HepG2 (cell line): ENCODE measurements around the gene SHPK. TPM values are rescaled to one million over a fixed set of nuclear protein-coding genes. Genes with fewer than 3 reads are reported as not detected.
A peak's percentile ranks its signal among the peaks of the same experiment; 100 is the strongest.

Experiments
- ATRX ChIP-seq: sonication (generic); formaldehyde crosslinking; IDR thresholded peaks from 2 replicates; pipeline ENCODE4 v1.4.0; 2020; ENCODE audit warnings: missing genetic modification reagents, borderline replicate concordance
- E2F2 ChIP-seq: sonication (generic); formaldehyde crosslinking; IDR thresholded peaks from 2 replicates; pipeline ENCODE4 v1.4.0; 2020; ENCODE audit warnings: missing genetic modification reagents, borderline replicate concordance
- ELF4 ChIP-seq: sonication (generic); formaldehyde crosslinking; IDR thresholded peaks from 2 replicates; pipeline ENCODE4 v1.5.0; 2020; ENCODE audit warnings: missing genetic modification reagents, mild to moderate bottlenecking, moderate library complexity, borderline replicate concordance
- HDAC2 ChIP-seq: sonication (generic); formaldehyde crosslinking; IDR thresholded peaks from 2 replicates; pipeline ENCODE4 v1.4.0; 2020; ENCODE audit warnings: missing genetic modification reagents
- HHEX ChIP-seq: IDR thresholded peaks from 2 replicates; pipeline ENCODE4 v1.6.1; 2016; ENCODE audit warnings: control low read depth
- HNF1B ChIP-seq: sonication (generic); formaldehyde crosslinking; IDR thresholded peaks from 2 replicates; pipeline ENCODE4 v1.5.1; 2020; ENCODE audit warnings: mild to moderate bottlenecking, moderate library complexity, missing genetic modification reagents
- KDM1A ChIP-seq: IDR thresholded peaks from 2 replicates; pipeline ENCODE4 v1.6.1; 2016; ENCODE audit warnings: missing compliant biosample characterization
- MAFF ChIP-seq: IDR thresholded peaks from 2 replicates; pipeline ENCODE4 v1.6.1; 2011; ENCODE audit warnings: low read depth, low read length, improper control_type of control experiment
- NFYB ChIP-seq: sonication (generic); formaldehyde crosslinking; IDR thresholded peaks from 2 replicates; pipeline ENCODE4 v1.4.0; 2020; ENCODE audit warnings: missing genetic modification reagents
- PITX1 ChIP-seq: sonication (generic); formaldehyde crosslinking; IDR thresholded peaks from 2 replicates; pipeline ENCODE4 v1.5.1; 2020; ENCODE audit warnings: mild to moderate bottlenecking, missing genetic modification reagents
- RNF2 ChIP-seq: fragments of 450-650 bp; conservative IDR thresholded peaks from 2 replicates; pipeline ENCODE4 v1.6.1; 2016; ENCODE audit warnings: low read depth
- SALL1 ChIP-seq: sonication (generic); formaldehyde crosslinking; IDR thresholded peaks from 2 replicates; pipeline ENCODE4 v1.8.0; 2022; ENCODE audit warnings: mild to moderate bottlenecking, missing genetic modification reagents
- TBX3 ChIP-seq: fragments of 450-650 bp; IDR thresholded peaks from 2 replicates; pipeline ENCODE4 v1.6.1; 2017; ENCODE audit warnings: antibody characterized with exemption, mild to moderate bottlenecking, inconsistent platforms, borderline replicate concordance
- THAP8 ChIP-seq: sonication (generic); formaldehyde crosslinking; IDR thresholded peaks from 2 replicates; pipeline ENCODE4 v1.5.1; 2020; ENCODE audit warnings: missing genetic modification reagents, mild to moderate bottlenecking, borderline replicate concordance
- U2AF1 ChIP-seq: fragments of 200-400 bp; formaldehyde crosslinking; optimal IDR thresholded peaks from 2 replicates; pipeline ENCODE3; 2017; ENCODE audit warnings: mild to moderate bottlenecking, low read depth, low read length
- YEATS2 ChIP-seq: sonication (generic); formaldehyde crosslinking; IDR thresholded peaks from 2 replicates; pipeline ENCODE4 v1.4.0; 2020; ENCODE audit warnings: missing genetic modification reagents, borderline replicate concordance
- ZFX ChIP-seq: sonication (generic); formaldehyde crosslinking; IDR thresholded peaks from 2 replicates; pipeline ENCODE4 v1.4.0; 2020; ENCODE audit warnings: mild to moderate bottlenecking, low read depth, missing genetic modification reagents, moderate library complexity
- ZNF138 ChIP-seq: sonication (generic); formaldehyde crosslinking; IDR thresholded peaks from 2 replicates; pipeline ENCODE4 v1.5.0; 2020; ENCODE audit warnings: mild to moderate bottlenecking, low read depth, missing genetic modification reagents
- ZNF18 ChIP-seq: sonication (generic); formaldehyde crosslinking; IDR thresholded peaks from 2 replicates; pipeline ENCODE4 v1.8.0; 2022; ENCODE audit warnings: mild to moderate bottlenecking, missing genetic modification reagents; ENCODE audit not compliant: insufficient replicate concordance
- ZNF20 ChIP-seq: sonication (generic); formaldehyde crosslinking; IDR thresholded peaks from 2 replicates; pipeline ENCODE4 v1.4.0; 2020; ENCODE audit warnings: mild to moderate bottlenecking, moderate library complexity, missing genetic modification reagents
- ZNF441 ChIP-seq: sonication (generic); formaldehyde crosslinking; IDR thresholded peaks from 2 replicates; pipeline ENCODE4 v1.7.0; 2021; ENCODE audit warnings: missing genetic modification reagents, borderline replicate concordance
- ZNF577 ChIP-seq: sonication (generic); formaldehyde crosslinking; IDR thresholded peaks from 2 replicates; pipeline ENCODE4 v1.4.0; 2020; ENCODE audit warnings: mild to moderate bottlenecking, low read depth, missing genetic modification reagents, borderline replicate concordance
- ZNF713 ChIP-seq: sonication (generic); formaldehyde crosslinking; IDR thresholded peaks from 2 replicates; pipeline ENCODE4 v1.4.0; 2020; ENCODE audit warnings: mild to moderate bottlenecking, missing genetic modification reagents
- ZNF777 ChIP-seq: sonication (generic); formaldehyde crosslinking; IDR thresholded peaks from 2 replicates; pipeline ENCODE4 v1.4.0; 2020; ENCODE audit warnings: missing genetic modification reagents
- polyA plus RNA-seq, 8 experiments: library from polyadenylated mRNA; depleted of rRNA in 3 of 8; stranded (reverse) in 7 of 8; unstranded in 1 of 8; fragments of >200 nt; fragmentation: Illumina TruSeq in 4 of 8; extraction: Trizol in 4 of 8; gene quantifications; 2 replicates each; pipeline versions ENCODE4 v1.2.1 to v1.2.3, GENCODE V29; 2011 to 2016; ENCODE audit warnings: low read depth in 4 of 8, missing spikeins in 1 of 8, mixed read lengths in 1 of 8; ENCODE audit not compliant: insufficient read depth in 1 of 8
- total RNA-seq, 5 experiments: library from RNA; depleted of rRNA; stranded (reverse); fragments of >200 nt; fragmentation: Illumina TruSeq; extraction: Trizol; gene quantifications; 2 replicates each; pipeline ENCODE4 v1.2.3, GENCODE V29; 2016; ENCODE audit warnings: low read depth in 1 of 5

The SHPK gene
- total and polyA plus RNA-seq, 2 of the 13 experiments (the other 11 are each of a cell fraction or from before 2014, with no cell fraction given) = 16.2 to 30.9 TPM

- TF ChIP-seq E2F2 (CRISPR knock-in tag) (no peak), MAFF (no peak), KDM1A (peak; percentile 16; the same call in 1 of the 2 replicates), HHEX (CRISPR knock-in tag) (no peak), HNF1B (peak; percentile 63; the same call in 1 of the 2 replicates), ZNF20 (CRISPR knock-in tag) (no peak), HDAC2 (peak; percentile 32; the same call in 1 of the 2 replicates), NFYB (CRISPR knock-in tag) (no peak), ZNF777 (CRISPR knock-in tag) (no peak), ATRX (CRISPR knock-in tag) (no peak), RNF2 (no peak), ZNF18 (no peak), ZNF441 (CRISPR knock-in tag) (no peak), YEATS2 (CRISPR knock-in tag) (no peak), ZNF577 (CRISPR knock-in tag) (no peak), ELF4 (CRISPR knock-in tag) (no peak), ZFX (CRISPR knock-in tag) (no peak), PITX1 (CRISPR knock-in tag) (peak; percentile 72; the same call in 1 of the 2 replicates), TBX3 (no peak), SALL1 (CRISPR knock-in tag) (peak; percentile 61; the same call in 1 of the 2 replicates), ZNF138 (CRISPR knock-in tag) (no peak), THAP8 (no peak), U2AF1 (no peak), ZNF713 (CRISPR knock-in tag) (no peak)
Observed at GRCh38 chr17:3641717-3642486, 5.9 kb upstream of the SHPK start (continued).
